ENCODE results near the gene NUP85.
"Not testable (repeated sequence)": the region's sequence is repeated elsewhere in the genome, so short reads cannot be mapped to it uniquely, and the experiment has no call there.

NUP85 gene

DNA sequence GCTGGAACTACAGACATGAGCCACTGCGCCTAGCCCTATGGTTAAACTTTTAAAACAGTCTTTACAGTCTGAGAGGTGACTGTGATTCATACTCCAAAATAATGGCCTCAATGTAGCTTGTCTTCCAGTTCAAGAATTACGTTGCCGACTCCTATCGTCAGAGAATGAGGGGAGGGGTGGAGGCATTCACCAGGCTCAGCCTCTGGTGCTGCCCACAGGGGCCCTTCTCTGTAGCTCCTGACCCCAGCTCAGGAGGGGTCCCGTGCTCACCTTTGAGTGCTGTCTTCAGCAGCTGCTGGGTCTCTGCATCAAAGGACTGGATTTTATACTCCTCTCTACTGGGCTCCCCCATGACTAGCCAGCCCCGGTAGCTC, 64.4 kb downstream of the NUP85 start:
- no peak for DNase-seq
- ATAC-seq: no peak

- peak; percentile 42 for ATAC-seq
- DNase-seq: peak; percentile 76
Observed at GRCh38 chr17:75270218-75270965, 64.9 kb downstream of the NUP85 start.

- no peak for DNase-seq
- ATAC-seq: no peak
Observed at GRCh38 chr17:75270966-75271232, 65.4 kb downstream of the NUP85 start, which contains the start of gene MIF4GD. Gene MIF4GD, minus strand, starts transcription at chr17:75271231. Its CDS starts 1,036 bp downstream, at chr17:75270195.

DNA sequence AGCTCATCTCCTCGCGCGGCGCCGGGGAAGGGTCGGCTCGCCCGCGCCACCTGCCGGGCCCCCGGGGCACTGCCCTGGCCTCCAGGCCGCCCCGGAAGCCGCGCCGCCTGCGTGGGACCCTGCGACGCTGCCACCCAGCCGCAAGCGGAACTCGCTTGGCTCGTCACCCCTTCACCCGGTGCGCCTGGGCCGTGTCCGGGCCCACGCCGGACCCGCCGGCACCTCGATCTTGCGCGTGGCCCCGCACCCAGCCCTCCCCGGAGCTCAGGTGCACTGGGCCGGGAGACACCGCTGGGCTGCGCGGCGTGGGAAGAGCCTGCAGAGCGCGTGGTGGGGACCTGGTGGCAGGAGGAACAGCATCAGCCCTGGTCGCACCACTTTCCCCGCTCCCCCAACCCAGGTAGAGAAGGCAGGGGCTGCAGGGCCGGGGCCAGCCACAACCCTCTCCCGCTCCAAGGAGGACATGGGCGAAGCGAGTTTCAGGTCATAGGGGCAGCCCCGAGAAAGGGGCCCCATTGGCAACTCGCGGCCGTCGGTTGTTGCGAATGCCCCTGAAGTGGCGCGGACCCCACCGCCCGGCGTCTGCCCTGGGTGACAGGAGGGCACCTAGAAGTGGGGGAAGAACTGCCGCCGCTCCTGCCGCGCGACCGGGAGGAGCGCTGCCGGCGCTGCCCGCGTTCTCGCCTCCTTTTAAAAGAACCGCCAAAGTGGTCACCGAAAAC, 65.9 kb downstream of the NUP85 start:
- ATAC-seq: peak; percentile 84

DNA sequence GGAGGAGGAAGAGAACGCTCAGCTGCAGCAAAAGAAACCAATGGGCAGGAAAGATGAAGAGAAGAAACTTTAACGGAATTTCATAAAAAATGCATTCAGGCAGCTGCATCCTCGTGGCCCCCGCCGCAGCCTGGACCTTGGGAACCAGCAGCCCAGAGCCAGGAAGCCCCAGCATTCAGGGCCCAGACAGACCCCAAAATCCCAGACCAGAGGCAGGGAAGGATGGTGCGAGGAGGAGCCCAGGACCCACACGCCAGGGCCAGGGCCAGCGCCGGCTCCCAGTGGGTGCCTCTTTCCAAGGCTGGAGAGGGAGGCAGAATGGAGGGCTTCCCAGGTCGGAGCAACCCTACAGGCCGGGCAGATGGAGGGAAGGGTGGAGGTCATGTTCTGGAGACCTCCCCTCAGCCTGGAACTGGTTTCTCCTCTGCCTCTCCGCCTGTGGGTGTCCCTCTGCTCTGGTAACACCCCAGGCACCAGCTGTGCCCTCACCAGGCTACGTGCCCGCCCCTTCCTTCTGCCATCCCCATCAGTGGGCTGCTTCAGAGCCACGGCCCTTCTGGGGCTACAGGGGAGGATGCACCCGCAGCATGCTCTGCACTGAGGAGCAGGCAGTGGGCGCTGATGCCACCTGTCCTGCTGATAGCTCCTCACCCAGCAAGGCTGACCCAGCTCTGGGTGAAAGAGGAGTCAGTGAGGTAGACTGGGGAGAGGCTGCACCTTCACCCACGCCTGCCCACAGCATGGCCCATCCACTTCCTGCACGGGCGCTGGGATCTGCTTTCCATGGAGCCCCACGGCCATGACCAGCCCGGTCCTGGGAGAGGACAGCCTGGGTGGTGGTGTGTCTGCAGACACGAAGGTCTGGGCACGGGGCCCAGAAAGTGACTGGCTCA, 66.7 kb downstream of the NUP85 start:
- DNase-seq (peak; percentile 39), ATAC-seq (no peak)

More for the DNA sequence above, 65.9 kb downstream of the NUP85 start:
- peak; percentile 91 for DNase-seq

DNA sequence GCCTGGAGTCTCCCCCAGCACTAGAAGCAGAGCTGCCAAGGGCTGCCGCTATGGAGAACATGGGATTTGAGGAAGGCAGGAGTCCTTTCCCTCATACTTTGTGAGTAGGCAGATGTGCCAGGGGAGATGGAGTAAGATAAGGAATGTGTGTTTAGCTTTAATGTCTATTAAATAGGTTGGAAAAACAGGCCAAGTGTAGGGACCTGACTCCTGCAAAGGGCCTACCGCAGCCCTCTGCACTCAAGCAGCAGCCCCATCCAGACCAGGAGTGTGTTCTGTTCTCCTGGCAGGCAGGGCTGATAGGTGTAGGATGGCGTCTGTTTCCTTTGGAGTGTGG, 67.3 kb downstream of the NUP85 start:
- DNase-seq (no peak), ATAC-seq (no peak)

- no peak for DNase-seq
- ATAC-seq: no peak
Observed at GRCh38 chr17:75273977-75274708, 68.7 kb downstream of the NUP85 start.

- DNase-seq (no peak), ATAC-seq (no peak)
Observed at GRCh38 chr17:75277664-75278071, 72.2 kb downstream of the NUP85 start.

DNA sequence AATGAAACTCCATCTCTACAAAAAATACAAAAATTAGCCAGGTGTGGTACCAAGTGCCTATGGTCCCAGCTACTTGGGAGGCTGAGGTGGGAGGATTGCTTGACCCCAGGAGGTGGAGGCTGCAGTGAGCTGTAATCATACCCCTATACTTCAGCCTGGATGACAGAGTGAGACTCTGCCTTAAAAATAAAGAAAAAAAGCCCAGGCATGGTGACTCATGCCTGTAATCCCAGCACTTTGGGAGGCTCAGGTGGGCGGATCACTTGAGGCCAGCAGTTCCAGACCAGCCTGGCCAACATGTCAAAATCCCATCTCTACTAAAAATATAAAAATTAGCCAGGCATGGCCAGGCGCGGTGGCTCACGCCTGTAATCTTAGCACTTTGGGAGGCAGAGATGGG, 74.7 kb downstream of the NUP85 start:
- not testable (repeated sequence) for DNase-seq, ATAC-seq

GRCh38 chr17:75285123-75285522, 79.6 kb downstream of the NUP85 start:
- no peak for ATAC-seq
- no peak for DNase-seq

All from stimulated activated naive CD8-positive, alpha-beta T cell treated with anti-CD3 and anti-CD28 coated beads, Interleukin-15, Interleukin-2, amounts not matched to agents 100 U/mL and 50 U/mL, for 24 hours (primary cell).